Omental fat pad (tissue), 4 donors: Measurements from ENCODE around the gene CD7. TPM values are rescaled to one million over a fixed set of nuclear protein-coding genes. Genes with fewer than 3 reads are reported as not detected.

ENCODE experiments used
- ATAC-seq: fragments of 150-250 bp; one replicate; pipeline ENCODE4 v1.9.1; 2016; ENCODE audit warnings: mild to moderate bottlenecking, moderate library complexity; ENCODE audit not compliant: low FRiP score
- DNase-seq: peaks from one replicate; pipeline ENCODE4 v3.0.0-alpha.2; 2019; ENCODE audit warnings: low spot score
- total RNA-seq, 4 donors: library from RNA; depleted of rRNA; stranded (reverse); fragments of >200 nt; gene quantifications; one replicate each; pipeline ENCODE4 v1.1.0, GENCODE V29; 2016
- TF ChIP-seq, protein P1 (sequence below), 3 donors: fragments of 450-650 bp; IDR thresholded peaks; one replicate each; pipeline ENCODE4 v1.5.1; 2016 to 2017; ENCODE audit warnings: antibody characterized with exemption in 3 of 3, mild to moderate bottlenecking in 3 of 3, moderate library complexity in 2 of 3

The CD7 gene
- total RNA-seq, 4 donors from 2014 or later, result 1.6 to 8.4 (median 4.2) TPM

GRCh38 chr17:82277851-82278250, 39.6 kb downstream of the CD7 start:
- no peak for DNase-seq
- no peak for ATAC-seq
- TF ChIP-seq, protein P1, sequence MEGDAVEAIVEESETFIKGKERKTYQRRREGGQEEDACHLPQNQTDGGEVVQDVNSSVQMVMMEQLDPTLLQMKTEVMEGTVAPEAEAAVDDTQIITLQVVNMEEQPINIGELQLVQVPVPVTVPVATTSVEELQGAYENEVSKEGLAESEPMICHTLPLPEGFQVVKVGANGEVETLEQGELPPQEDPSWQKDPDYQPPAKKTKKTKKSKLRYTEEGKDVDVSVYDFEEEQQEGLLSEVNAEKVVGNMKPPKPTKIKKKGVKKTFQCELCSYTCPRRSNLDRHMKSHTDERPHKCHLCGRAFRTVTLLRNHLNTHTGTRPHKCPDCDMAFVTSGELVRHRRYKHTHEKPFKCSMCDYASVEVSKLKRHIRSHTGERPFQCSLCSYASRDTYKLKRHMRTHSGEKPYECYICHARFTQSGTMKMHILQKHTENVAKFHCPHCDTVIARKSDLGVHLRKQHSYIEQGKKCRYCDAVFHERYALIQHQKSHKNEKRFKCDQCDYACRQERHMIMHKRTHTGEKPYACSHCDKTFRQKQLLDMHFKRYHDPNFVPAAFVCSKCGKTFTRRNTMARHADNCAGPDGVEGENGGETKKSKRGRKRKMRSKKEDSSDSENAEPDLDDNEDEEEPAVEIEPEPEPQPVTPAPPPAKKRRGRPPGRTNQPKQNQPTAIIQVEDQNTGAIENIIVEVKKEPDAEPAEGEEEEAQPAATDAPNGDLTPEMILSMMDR (IDR thresholded peaks at IDR 0.05), result no peak

GRCh38 chr17:82276938-82277337, 40.5 kb downstream of the CD7 start:
- ATAC-seq (no peak), DNase-seq (no peak)
- TF ChIP-seq, protein P1 (IDR thresholded peaks at IDR 0.05), result no peak

- TF ChIP-seq, protein P1 (IDR thresholded peaks at IDR 0.05), result no peak
- DNase-seq (no peak), ATAC-seq (no peak)
Observed at GRCh38 chr17:82275326-82275725, 42.1 kb downstream of the CD7 start.

- TF ChIP-seq, protein P1 (IDR thresholded peaks at IDR 0.05), result no peak
Observed at GRCh38 chr17:82274134-82275020, 43.0 kb downstream of the CD7 start.

GRCh38 chr17:82273327-82274133, 43.9 kb downstream of the CD7 start, which contains the start of gene CSNK1D:
Gene CSNK1D, minus strand, starts transcription at chr17:82273700. Its CDS starts 319 bp downstream, at chr17:82273381.
- TF ChIP-seq, protein P1 (IDR thresholded peaks at IDR 0.05), result no peak
- peak; percentile 77 for ATAC-seq

More at GRCh38 chr17:82274134-82275020, 43.0 kb downstream of the CD7 start:
- DNase-seq (no peak), ATAC-seq (no peak)

GRCh38 chr17:82272495-82273326, 44.7 kb downstream of the CD7 start:
- DNase-seq (no peak), ATAC-seq (peak; percentile 8)
- TF ChIP-seq, protein P1 (IDR thresholded peaks at IDR 0.05), result no peak

More at GRCh38 chr17:82273327-82274133, 43.9 kb downstream of the CD7 start, which contains the start of gene CSNK1D:
- peak; percentile 85 for DNase-seq
